Measurements from ENCODE around the gene TUT7.

TUT7 gene

DNA sequence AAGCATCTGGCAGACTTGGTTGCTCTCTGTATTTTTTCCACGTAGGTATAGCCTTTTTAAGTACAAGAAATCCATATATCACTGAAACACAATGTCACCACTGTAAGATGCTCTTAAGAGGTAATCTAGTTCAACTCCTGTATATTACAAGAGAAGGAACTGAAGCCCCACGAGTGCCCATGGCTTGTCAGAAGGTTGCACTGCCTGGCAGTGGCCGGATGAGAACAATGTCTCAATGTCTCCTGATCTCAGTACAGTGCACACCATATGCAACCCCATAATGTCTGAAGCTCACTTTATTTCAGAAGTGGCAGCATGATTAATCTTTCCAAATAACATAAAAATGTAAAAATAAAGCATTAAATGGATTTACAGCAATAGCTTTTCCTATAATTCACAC is 27.7 kb downstream of the TUT7 start:
- no peaks in the 10 kb centered on the region for H3K79me2 ChIP-seq (ENCODE audit: control insufficient read depth, low read length)
- H3K9me2 ChIP-seq (replicated peaks; ENCODE audit: control insufficient read depth, low read length): no peaks in the 10 kb centered on the region
- peaks cover 17% of the 10 kb centered on the region for H3K4me1 ChIP-seq (ENCODE audit: control insufficient read depth, low read length)
- H3K4me2 ChIP-seq (ENCODE audit: low read length): no peak overlapping the region
- TF ChIP-seq, protein P1, sequence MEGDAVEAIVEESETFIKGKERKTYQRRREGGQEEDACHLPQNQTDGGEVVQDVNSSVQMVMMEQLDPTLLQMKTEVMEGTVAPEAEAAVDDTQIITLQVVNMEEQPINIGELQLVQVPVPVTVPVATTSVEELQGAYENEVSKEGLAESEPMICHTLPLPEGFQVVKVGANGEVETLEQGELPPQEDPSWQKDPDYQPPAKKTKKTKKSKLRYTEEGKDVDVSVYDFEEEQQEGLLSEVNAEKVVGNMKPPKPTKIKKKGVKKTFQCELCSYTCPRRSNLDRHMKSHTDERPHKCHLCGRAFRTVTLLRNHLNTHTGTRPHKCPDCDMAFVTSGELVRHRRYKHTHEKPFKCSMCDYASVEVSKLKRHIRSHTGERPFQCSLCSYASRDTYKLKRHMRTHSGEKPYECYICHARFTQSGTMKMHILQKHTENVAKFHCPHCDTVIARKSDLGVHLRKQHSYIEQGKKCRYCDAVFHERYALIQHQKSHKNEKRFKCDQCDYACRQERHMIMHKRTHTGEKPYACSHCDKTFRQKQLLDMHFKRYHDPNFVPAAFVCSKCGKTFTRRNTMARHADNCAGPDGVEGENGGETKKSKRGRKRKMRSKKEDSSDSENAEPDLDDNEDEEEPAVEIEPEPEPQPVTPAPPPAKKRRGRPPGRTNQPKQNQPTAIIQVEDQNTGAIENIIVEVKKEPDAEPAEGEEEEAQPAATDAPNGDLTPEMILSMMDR (IDR thresholded peaks at IDR 0.05; ENCODE audit: low read depth, low read length, poor library complexity, severe bottlenecking): no peak
- no peak for TF ChIP-seq EZH2phosphoT487 (IDR thresholded peaks at IDR 0.05; ENCODE audit: borderline replicate concordance, low read length)
- no peaks in the 10 kb centered on the region for H3K27me3 ChIP-seq (ENCODE audit: control insufficient read depth, low read length)
- H3K36me3 ChIP-seq (ENCODE audit: control insufficient read depth, low read length): peaks cover 79% of the 10 kb centered on the region
- H3K9me3 ChIP-seq (ENCODE audit: control insufficient read depth, insufficient read depth, low read length): no peaks in the 10 kb centered on the region
- no peaks in the 10 kb centered on the region for H4K20me1 ChIP-seq (ENCODE audit: control insufficient read depth, insufficient read depth, low read depth, low read length)
- no peak overlapping the region for H3K27ac ChIP-seq (ENCODE audit: low read depth, low read length)
- H3K4me3 ChIP-seq (ENCODE audit: low read length): no peak overlapping the region
- no peaks in the 10 kb centered on the region for H3F3A ChIP-seq (ENCODE audit: control insufficient read depth, insufficient read depth)

DNA sequence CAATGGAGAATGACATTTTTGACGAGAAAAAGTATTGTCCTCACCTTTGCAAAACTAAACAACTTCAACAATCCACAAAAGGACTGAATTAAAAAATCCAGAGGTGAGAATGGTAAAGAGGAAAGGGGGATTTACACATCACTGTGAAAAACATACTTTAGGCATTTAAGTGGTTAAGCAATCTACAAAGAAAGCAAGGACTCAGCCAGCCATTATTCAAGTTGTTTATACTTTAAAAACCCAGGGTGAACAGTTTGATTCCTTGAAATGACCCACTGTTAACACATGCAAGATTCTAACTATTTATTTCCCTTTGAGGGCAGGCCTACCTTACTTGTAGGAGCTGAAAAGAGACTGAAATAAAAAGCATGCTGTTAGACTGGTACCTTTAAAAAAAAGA is 29.3 kb downstream of the TUT7 start:
- Histone ChIP-seq H3F3A (ENCODE audit: control insufficient read depth, insufficient read depth) (no peaks in the 10 kb centered on the region), H3K36me3 (ENCODE audit: control insufficient read depth, low read length) (peaks cover 88% of the 10 kb centered on the region), H3K4me2 (ENCODE audit: low read length) (no peak overlapping the region), H3K9me3 (ENCODE audit: control insufficient read depth, insufficient read depth, low read length) (no peaks in the 10 kb centered on the region), H4K20me1 (ENCODE audit: control insufficient read depth, insufficient read depth, low read depth, low read length) (no peaks in the 10 kb centered on the region), H3K79me2 (ENCODE audit: control insufficient read depth, low read length) (no peaks in the 10 kb centered on the region), H3K27me3 (ENCODE audit: control insufficient read depth, low read length) (no peaks in the 10 kb centered on the region), H3K4me1 (ENCODE audit: control insufficient read depth, low read length) (peaks cover 17% of the 10 kb centered on the region), H3K27ac (ENCODE audit: low read depth, low read length) (no peak overlapping the region), H3K4me3 (ENCODE audit: low read length) (no peak overlapping the region), H3K9me2 (replicated peaks; ENCODE audit: control insufficient read depth, low read length) (no peaks in the 10 kb centered on the region)
- TF ChIP-seq, protein P1 (IDR thresholded peaks at IDR 0.05; ENCODE audit: low read depth, low read length, poor library complexity, severe bottlenecking): no peak
- no peak for TF ChIP-seq EZH2phosphoT487 (IDR thresholded peaks at IDR 0.05; ENCODE audit: borderline replicate concordance, low read length)

DNA sequence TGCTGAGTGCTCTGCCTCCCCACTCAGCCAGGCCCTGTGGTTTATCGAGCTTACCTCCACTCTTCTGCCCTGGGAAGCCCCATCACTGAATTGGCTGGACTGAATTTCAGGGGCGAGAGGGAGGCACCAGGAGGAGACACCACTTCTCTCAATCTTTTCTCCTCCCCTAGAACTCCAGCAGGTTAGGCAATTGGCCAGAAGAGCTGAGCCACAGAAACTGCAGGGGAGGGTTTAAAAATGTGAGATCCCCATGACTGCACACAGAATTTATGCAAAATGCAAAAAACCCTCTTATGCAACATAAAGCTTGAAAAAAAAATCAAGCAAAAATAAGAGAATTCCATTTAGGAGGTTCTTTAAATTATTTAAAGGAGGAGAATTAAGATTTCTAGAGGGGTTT is 29.9 kb downstream of the TUT7 start:
- Histone ChIP-seq H3K4me1 (ENCODE audit: control insufficient read depth, low read length) (peaks cover 17% of the 10 kb centered on the region), H3K4me2 (ENCODE audit: low read length) (no peak overlapping the region), H3K36me3 (ENCODE audit: control insufficient read depth, low read length) (peaks cover 87% of the 10 kb centered on the region), H3K9me2 (replicated peaks; ENCODE audit: control insufficient read depth, low read length) (no peaks in the 10 kb centered on the region), H3K27ac (ENCODE audit: low read depth, low read length) (no peak overlapping the region), H3K27me3 (ENCODE audit: control insufficient read depth, low read length) (no peaks in the 10 kb centered on the region), H4K20me1 (ENCODE audit: control insufficient read depth, insufficient read depth, low read depth, low read length) (no peaks in the 10 kb centered on the region), H3K9me3 (ENCODE audit: control insufficient read depth, insufficient read depth, low read length) (no peaks in the 10 kb centered on the region), H3K79me2 (ENCODE audit: control insufficient read depth, low read length) (no peaks in the 10 kb centered on the region), H3F3A (ENCODE audit: control insufficient read depth, insufficient read depth) (no peaks in the 10 kb centered on the region), H3K4me3 (ENCODE audit: low read length) (no peak overlapping the region)
- TF ChIP-seq, protein P1 (IDR thresholded peaks at IDR 0.05; ENCODE audit: low read depth, low read length, poor library complexity, severe bottlenecking): no peak
- no peak for TF ChIP-seq EZH2phosphoT487 (IDR thresholded peaks at IDR 0.05; ENCODE audit: borderline replicate concordance, low read length)
